Measurements from ENCODE around the gene COL4A4.
A peak's percentile ranks its signal among the peaks of the same experiment; 100 is the strongest.

COL4A4 gene

DNA sequence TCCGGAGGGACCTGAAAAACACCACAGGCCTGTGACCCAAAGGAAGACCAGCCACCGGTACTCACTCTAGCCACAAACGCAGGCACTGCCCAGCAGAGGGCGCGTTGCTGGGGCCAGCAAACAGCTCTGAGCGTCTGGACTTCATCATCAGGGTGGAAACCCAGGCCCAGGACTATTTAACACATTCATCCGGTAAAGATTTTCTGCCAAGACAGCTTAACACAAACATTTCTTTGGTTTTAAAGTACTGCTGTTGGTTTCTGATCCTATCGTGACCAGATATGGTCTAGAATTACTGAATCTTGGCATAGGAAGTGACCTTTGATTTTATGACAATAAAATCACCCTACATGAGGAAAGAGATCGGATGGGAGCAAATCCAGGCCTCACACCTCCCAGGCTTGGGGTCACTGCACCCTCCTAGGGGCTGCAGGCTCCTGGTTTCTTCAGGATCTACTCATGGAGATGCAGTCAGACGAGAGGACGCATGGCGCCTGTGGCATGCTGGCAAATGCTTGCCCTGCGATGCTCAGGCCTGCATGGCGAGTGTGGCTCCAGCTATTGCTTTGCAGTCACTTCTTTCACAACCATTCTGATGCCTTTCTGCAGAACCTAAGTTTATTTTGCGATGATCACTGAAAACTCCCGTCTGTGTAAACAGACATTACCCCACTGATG is 130.4 kb downstream of the COL4A4 start:
- H2AFZ ChIP-seq (ENCODE audit: low read depth), result no peak overlapping the region

DNA sequence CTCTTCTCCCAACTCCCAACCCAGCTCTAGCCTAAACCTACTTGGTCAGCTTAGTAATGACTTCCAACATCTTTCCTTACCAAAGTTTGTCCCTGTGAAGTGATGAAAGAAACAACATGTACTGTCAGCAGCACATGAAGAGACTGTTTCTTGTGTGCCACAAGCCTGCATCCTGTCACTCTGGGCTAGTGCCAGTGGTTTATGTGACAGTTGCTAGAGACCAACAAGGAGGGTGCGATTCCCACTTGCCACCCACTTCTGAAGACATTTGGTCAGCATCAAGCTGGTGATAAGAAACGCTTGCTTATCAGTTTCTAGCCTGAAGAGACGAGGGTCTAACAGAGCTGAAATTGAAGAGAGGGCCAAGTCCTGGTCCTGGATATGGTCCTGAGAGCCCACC is 132.6 kb downstream of the COL4A4 start:
- no peaks in the 10 kb centered on the region for H4K20me1 ChIP-seq (ENCODE audit: insufficient read depth)
- H3K27me3 ChIP-seq (ENCODE audit: insufficient read depth, low read depth), result no peaks in the 10 kb centered on the region
- no peak overlapping the region for H2AFZ ChIP-seq (ENCODE audit: low read depth)
- H3K4me1 ChIP-seq (ENCODE audit: low read depth, poor library complexity, severe bottlenecking), result no peaks in the 10 kb centered on the region
- no peaks in the 10 kb centered on the region for H3K36me3 ChIP-seq (ENCODE audit: insufficient read depth)
- no peak overlapping the region for H3K4me3 ChIP-seq (IDR thresholded peaks at IDR 0.05; ENCODE audit: insufficient read depth, low read depth, low read length)
- H3K27ac ChIP-seq, result no peak overlapping the region
- H3K9ac ChIP-seq, result no peak overlapping the region
- no peaks in the 10 kb centered on the region for H3K79me2 ChIP-seq (ENCODE audit: insufficient read depth, low read depth)
- H3K4me2 ChIP-seq, result no peak overlapping the region
- TF ChIP-seq, protein P1, sequence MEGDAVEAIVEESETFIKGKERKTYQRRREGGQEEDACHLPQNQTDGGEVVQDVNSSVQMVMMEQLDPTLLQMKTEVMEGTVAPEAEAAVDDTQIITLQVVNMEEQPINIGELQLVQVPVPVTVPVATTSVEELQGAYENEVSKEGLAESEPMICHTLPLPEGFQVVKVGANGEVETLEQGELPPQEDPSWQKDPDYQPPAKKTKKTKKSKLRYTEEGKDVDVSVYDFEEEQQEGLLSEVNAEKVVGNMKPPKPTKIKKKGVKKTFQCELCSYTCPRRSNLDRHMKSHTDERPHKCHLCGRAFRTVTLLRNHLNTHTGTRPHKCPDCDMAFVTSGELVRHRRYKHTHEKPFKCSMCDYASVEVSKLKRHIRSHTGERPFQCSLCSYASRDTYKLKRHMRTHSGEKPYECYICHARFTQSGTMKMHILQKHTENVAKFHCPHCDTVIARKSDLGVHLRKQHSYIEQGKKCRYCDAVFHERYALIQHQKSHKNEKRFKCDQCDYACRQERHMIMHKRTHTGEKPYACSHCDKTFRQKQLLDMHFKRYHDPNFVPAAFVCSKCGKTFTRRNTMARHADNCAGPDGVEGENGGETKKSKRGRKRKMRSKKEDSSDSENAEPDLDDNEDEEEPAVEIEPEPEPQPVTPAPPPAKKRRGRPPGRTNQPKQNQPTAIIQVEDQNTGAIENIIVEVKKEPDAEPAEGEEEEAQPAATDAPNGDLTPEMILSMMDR (conservative IDR thresholded peaks at IDR 0.05; ENCODE audit: low read depth, low read length), result no peak

More for the DNA sequence above, 130.4 kb downstream of the COL4A4 start:
- H3K79me2 ChIP-seq (ENCODE audit: insufficient read depth, low read depth), result no peaks in the 10 kb centered on the region
- no peaks in the 10 kb centered on the region for H3K27me3 ChIP-seq (ENCODE audit: insufficient read depth, low read depth)
- H3K4me1 ChIP-seq (ENCODE audit: low read depth, poor library complexity, severe bottlenecking), result no peaks in the 10 kb centered on the region
- no peak overlapping the region for H3K4me3 ChIP-seq (IDR thresholded peaks at IDR 0.05; ENCODE audit: insufficient read depth, low read depth, low read length)
- no peaks in the 10 kb centered on the region for H4K20me1 ChIP-seq (ENCODE audit: insufficient read depth)
- TF ChIP-seq, protein P1 (conservative IDR thresholded peaks at IDR 0.05; ENCODE audit: low read depth, low read length), result peak; percentile 55
- no peak overlapping the region for H3K4me2 ChIP-seq
- no peak overlapping the region for H3K27ac ChIP-seq
- H3K9ac ChIP-seq, result no peak overlapping the region
- H3K36me3 ChIP-seq (ENCODE audit: insufficient read depth), result no peaks in the 10 kb centered on the region

DNA sequence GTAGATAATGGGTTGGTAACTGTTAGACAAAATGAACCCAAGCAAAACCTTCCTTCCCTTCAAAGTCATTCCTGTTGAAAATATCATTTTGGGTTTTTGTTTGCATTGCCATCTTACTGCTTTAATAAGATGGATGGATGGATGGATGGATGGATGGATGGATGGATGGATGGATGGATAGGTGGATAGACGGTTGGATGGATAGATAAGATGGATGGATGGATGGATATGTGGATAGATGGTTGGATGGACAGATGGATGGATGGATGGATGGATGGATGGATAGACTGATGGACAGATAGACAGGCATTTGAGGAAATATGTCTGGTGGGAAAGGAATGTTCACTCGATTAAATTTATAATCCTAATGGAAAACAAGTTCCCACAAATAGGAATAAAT is 133.2 kb downstream of the COL4A4 start:
- Histone ChIP-seq H2AFZ (ENCODE audit: low read depth) (no peak overlapping the region), H3K79me2 (ENCODE audit: insufficient read depth, low read depth) (no peaks in the 10 kb centered on the region), H3K4me2 (no peak overlapping the region), H4K20me1 (ENCODE audit: insufficient read depth) (no peaks in the 10 kb centered on the region), H3K27ac (no peak overlapping the region), H3K27me3 (ENCODE audit: insufficient read depth, low read depth) (no peaks in the 10 kb centered on the region), H3K4me1 (ENCODE audit: low read depth, poor library complexity, severe bottlenecking) (no peaks in the 10 kb centered on the region), H3K9ac (no peak overlapping the region), H3K4me3 (IDR thresholded peaks at IDR 0.05; ENCODE audit: insufficient read depth, low read depth, low read length) (no peak overlapping the region), H3K36me3 (ENCODE audit: insufficient read depth) (no peaks in the 10 kb centered on the region)
- TF ChIP-seq, protein P1 (conservative IDR thresholded peaks at IDR 0.05; ENCODE audit: low read depth, low read length), result no peak

DNA sequence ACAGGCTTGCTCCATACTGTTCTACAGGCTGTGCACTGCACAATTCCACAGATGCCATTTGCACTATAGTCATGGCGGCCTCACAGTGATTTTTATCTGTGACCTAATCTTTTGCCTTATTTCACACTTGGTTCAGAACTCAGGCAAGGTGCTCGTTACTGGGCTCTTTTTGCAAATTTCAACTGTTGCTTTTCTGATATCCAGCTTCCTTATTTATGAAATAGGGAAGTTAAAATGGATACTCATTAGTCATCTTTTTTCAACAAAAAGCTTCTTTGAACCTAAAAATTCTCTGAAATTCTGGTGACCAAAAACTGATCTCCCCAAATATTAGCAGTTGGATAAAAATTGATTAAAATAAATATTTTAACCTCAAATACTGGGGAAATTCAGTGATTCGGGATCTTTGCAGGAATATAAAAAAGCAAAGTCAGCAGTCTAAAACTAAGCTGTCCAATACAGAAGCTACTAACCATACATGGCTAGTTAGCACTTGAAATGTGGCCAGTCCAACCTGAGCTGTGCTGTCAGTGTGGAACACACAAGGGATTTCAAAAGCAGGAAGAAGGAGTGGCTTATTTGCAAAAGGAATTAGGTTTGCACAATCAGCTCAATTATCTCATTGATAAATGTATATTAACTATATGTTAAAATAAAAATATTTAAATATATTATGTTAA is 134.4 kb downstream of the COL4A4 start:
- no peak overlapping the region for H3K27ac ChIP-seq
- H2AFZ ChIP-seq (ENCODE audit: low read depth), result no peak overlapping the region
- no peaks in the 10 kb centered on the region for H3K36me3 ChIP-seq (ENCODE audit: insufficient read depth)
- TF ChIP-seq, protein P1 (conservative IDR thresholded peaks at IDR 0.05; ENCODE audit: low read depth, low read length), result no peak
- no peak overlapping the region for H3K4me2 ChIP-seq
- no peaks in the 10 kb centered on the region for H3K4me1 ChIP-seq (ENCODE audit: low read depth, poor library complexity, severe bottlenecking)
- H3K9ac ChIP-seq, result no peak overlapping the region
- no peak overlapping the region for H3K4me3 ChIP-seq (IDR thresholded peaks at IDR 0.05; ENCODE audit: insufficient read depth, low read depth, low read length)
- H3K79me2 ChIP-seq (ENCODE audit: insufficient read depth, low read depth), result no peaks in the 10 kb centered on the region
- H4K20me1 ChIP-seq (ENCODE audit: insufficient read depth), result no peaks in the 10 kb centered on the region
- no peaks in the 10 kb centered on the region for H3K27me3 ChIP-seq (ENCODE audit: insufficient read depth, low read depth)
